HepG2 (cell line): ENCODE data around the gene CYTH1. TPM values are rescaled to one million over a fixed set of nuclear protein-coding genes. Genes with fewer than 3 reads are reported as not detected.

ENCODE experiments used
- ATF4 ChIP-seq, 2 experiments: fragments of 450-650 bp in 1 of 2; sonication (generic) in 1 of 2; formaldehyde crosslinking; IDR thresholded peaks; 2 replicates each; pipeline versions ENCODE4 v1.5.0 to v1.8.0; 2020 to 2022; ENCODE audit warnings: mild to moderate bottlenecking in 1 of 2, missing genetic modification reagents in 1 of 2
- CERS6 ChIP-seq: sonication (generic); formaldehyde crosslinking; IDR thresholded peaks from 2 replicates; pipeline ENCODE4 v1.5.0; 2020; ENCODE audit warnings: missing genetic modification reagents
- CREB3 ChIP-seq: sonication (generic); formaldehyde crosslinking; IDR thresholded peaks from 2 replicates; pipeline ENCODE4 v1.5.0; 2020; ENCODE audit warnings: missing genetic modification reagents
- FOXK2 ChIP-seq: fragments of 450-650 bp; IDR thresholded peaks from 2 replicates; pipeline ENCODE4 v1.6.1; 2016
- ISL2 ChIP-seq: sonication (generic); formaldehyde crosslinking; IDR thresholded peaks from 2 replicates; pipeline ENCODE4 v1.5.0; 2020; ENCODE audit warnings: missing genetic modification reagents
- JUNB ChIP-seq: sonication (generic); formaldehyde crosslinking; IDR thresholded peaks from 2 replicates; pipeline ENCODE4 v1.8.0; 2022; ENCODE audit warnings: missing genetic modification reagents, mild to moderate bottlenecking, borderline replicate concordance
- KAT8 ChIP-seq: IDR thresholded peaks from 2 replicates; pipeline ENCODE4 v1.6.1; 2016; ENCODE audit warnings: missing genetic modification reagents, missing compliant biosample characterization
- MYC ChIP-seq: sonication (generic); formaldehyde crosslinking; IDR thresholded peaks from 2 replicates; pipeline ENCODE4 v1.9.0; 2021; ENCODE audit warnings: missing genetic modification reagents, borderline replicate concordance
- NAIF1 ChIP-seq: sonication (generic); formaldehyde crosslinking; IDR thresholded peaks from 2 replicates; pipeline ENCODE4 v1.5.0; 2020; ENCODE audit warnings: mild to moderate bottlenecking, missing genetic modification reagents, borderline replicate concordance
- NR1H2 ChIP-seq: sonication (generic); formaldehyde crosslinking; IDR thresholded peaks from 2 replicates; pipeline ENCODE4 v1.8.1; 2022; ENCODE audit warnings: low read depth, missing genetic modification reagents, borderline replicate concordance
- NR2F1 ChIP-seq, 2 experiments: fragments of 450-650 bp in 1 of 2; formaldehyde crosslinking in 1 of 2; IDR thresholded peaks; 2 replicates each; pipeline versions ENCODE4 v1.5.0 to v1.6.1; 2016 to 2020; ENCODE audit warnings: mild to moderate bottlenecking in 1 of 2, missing compliant biosample characterization in 1 of 2, missing genetic modification reagents in 1 of 2, moderate library complexity in 1 of 2
- PHF8 ChIP-seq: sonication (generic); formaldehyde crosslinking; IDR thresholded peaks from 2 replicates; pipeline ENCODE4 v1.5.0; 2020; ENCODE audit warnings: missing genetic modification reagents
- RCOR2 ChIP-seq: IDR thresholded peaks from 2 replicates; pipeline ENCODE4 v1.6.1; 2016; ENCODE audit warnings: missing biosample characterization, missing genetic modification reagents
- RNF2 ChIP-seq: fragments of 450-650 bp; conservative IDR thresholded peaks from 2 replicates; pipeline ENCODE4 v1.6.1; 2016; ENCODE audit warnings: low read depth
- SAFB2 ChIP-seq: sonication (generic); formaldehyde crosslinking; IDR thresholded peaks from 2 replicates; pipeline ENCODE4 v1.5.1; 2020; ENCODE audit warnings: missing genetic modification reagents, low read depth, mild to moderate bottlenecking, borderline replicate concordance
- SATB2 ChIP-seq: sonication (generic); formaldehyde crosslinking; IDR thresholded peaks from 2 replicates; pipeline ENCODE4 v1.5.0; 2020; ENCODE audit warnings: missing genetic modification reagents
- SIN3B ChIP-seq: fragments of 150-350 bp; IDR thresholded peaks from 2 replicates; pipeline ENCODE4 v1.6.1; 2014; ENCODE audit warnings: low read length
- ZFY ChIP-seq: sonication (generic); formaldehyde crosslinking; IDR thresholded peaks from 2 replicates; pipeline ENCODE4 v1.4.0; 2020; ENCODE audit warnings: missing genetic modification reagents
- ZMAT3 ChIP-seq: sonication (generic); formaldehyde crosslinking; conservative IDR thresholded peaks from 2 replicates; pipeline ENCODE4 v1.7.0; 2021; ENCODE audit warnings: missing genetic modification reagents
- ZMYM2 ChIP-seq: sonication (generic); formaldehyde crosslinking; IDR thresholded peaks from 2 replicates; pipeline ENCODE4 v1.8.0; 2022; ENCODE audit warnings: mild to moderate bottlenecking, missing genetic modification reagents
- ZMYM3 ChIP-seq: sonication (generic); formaldehyde crosslinking; IDR thresholded peaks from 2 replicates; pipeline ENCODE4 v1.5.1; 2020; ENCODE audit warnings: mild to moderate bottlenecking, missing genetic modification reagents
- ZNF282 ChIP-seq: fragments of 450-650 bp; IDR thresholded peaks from 2 replicates; pipeline ENCODE4 v1.6.1; 2018; ENCODE audit not compliant: partially characterized antibody
- ZNF354B ChIP-seq: sonication (generic); formaldehyde crosslinking; IDR thresholded peaks from 2 replicates; pipeline ENCODE4 v1.8.0; 2022; ENCODE audit warnings: mild to moderate bottlenecking, missing genetic modification reagents
- ZNF512 ChIP-seq: sonication (generic); formaldehyde crosslinking; IDR thresholded peaks from 2 replicates; pipeline ENCODE4 v1.4.0; 2020; ENCODE audit warnings: mild to moderate bottlenecking, missing genetic modification reagents
- ZNF614 ChIP-seq: IDR thresholded peaks from 2 replicates; pipeline ENCODE4 v1.6.1; 2018; ENCODE audit warnings: missing biosample characterization, missing genetic modification reagents, inconsistent platforms, borderline replicate concordance
- ZNF639 ChIP-seq: conservative IDR thresholded peaks from 2 replicates; pipeline ENCODE4 v1.6.1; 2018; ENCODE audit warnings: missing genetic modification reagents
- polyA plus RNA-seq, 8 experiments: library from polyadenylated mRNA; depleted of rRNA in 3 of 8; stranded (reverse) in 7 of 8; unstranded in 1 of 8; fragments of >200 nt; fragmentation: Illumina TruSeq in 4 of 8; extraction: Trizol in 4 of 8; gene quantifications; 2 replicates each; pipeline versions ENCODE4 v1.2.1 to v1.2.3, GENCODE V29; 2011 to 2016; ENCODE audit warnings: low read depth in 4 of 8, missing spikeins in 1 of 8, mixed read lengths in 1 of 8; ENCODE audit not compliant: insufficient read depth in 1 of 8
- total RNA-seq, 5 experiments: library from RNA; depleted of rRNA; stranded (reverse); fragments of >200 nt; fragmentation: Illumina TruSeq; extraction: Trizol; gene quantifications; 2 replicates each; pipeline ENCODE4 v1.2.3, GENCODE V29; 2016; ENCODE audit warnings: low read depth in 1 of 5

Gene CYTH1
- total and polyA plus RNA-seq, 2 of the 13 experiments (the other 11 are each of a cell fraction or from before 2014, with no cell fraction given), result 20.1 to 48.9 TPM

GRCh38 chr17:78751447-78752161 lies 30.5 kb downstream of the CYTH1 start (continued):
- TF ChIP-seq RCOR2 (CRISPR knock-in tag) (peak; percentile 68), NR1H2 (no peak), ZMYM2 (CRISPR knock-in tag) (peak; percentile 82; the same call in 1 of the 2 replicates), CREB3 (CRISPR knock-in tag) (no peak), ATF4 (CRISPR knock-in tag; IDR thresholded peaks at IDR 0.05) (peak in 1 of 2 experiments; percentile 50; a peak in 1 of 4 replicates), ZMYM3 (CRISPR knock-in tag) (peak; percentile 85), CERS6 (CRISPR knock-in tag) (no peak), ZNF639 (CRISPR knock-in tag) (0 out of 2 replicates have a peak, but pooled peaks have one; percentile 9), KAT8 (CRISPR knock-in tag) (peak; percentile 42; the same call in 1 of the 2 replicates), SIN3B (0 out of 2 replicates have a peak, but pooled peaks have one; percentile 34), ZNF614 (CRISPR knock-in tag) (no peak; the same call in 1 of the 2 replicates), FOXK2 (no peak), ZNF512 (CRISPR knock-in tag) (no peak), JUNB (CRISPR knock-in tag) (no peak), SAFB2 (CRISPR knock-in tag) (peak; percentile 26; the same call in 1 of the 2 replicates), NAIF1 (peak; percentile 23; the same call in 1 of the 2 replicates), ZNF282 (no peak), SATB2 (CRISPR knock-in tag) (no peak), MYC (no peak), ZFY (CRISPR knock-in tag) (peak; percentile 33; the same call in 1 of the 2 replicates), NR2F1 (CRISPR knock-in tag; IDR thresholded peaks at IDR 0.05) (no peak), PHF8 (CRISPR knock-in tag) (no peak; the same call in 1 of the 2 replicates), ZMAT3 (CRISPR knock-in tag) (0 out of 2 replicates have a peak, but pooled peaks have one; percentile 35), RNF2 (no peak), ISL2 (CRISPR knock-in tag) (peak; percentile 36; the same call in 1 of the 2 replicates), ZNF354B (CRISPR knock-in tag) (no peak)
